Stomach (tissue), 9 donors: ENCODE measurements around the gene PPP2R2B. TPM values are rescaled to one million over a fixed set of nuclear protein-coding genes. Genes with fewer than 3 reads are reported as not detected.

Experiments
- DNase-seq, 2 donors: peaks; one replicate each; pipeline versions ENCODE4 v3.0.0 to v3.0.0-alpha.2; 2013 to 2019
- H3K27ac ChIP-seq, 5 donors: fragments of 200-600 bp in 4 of 5; sonication (generic) in 4 of 5; one replicate each; pipeline ENCODE4 v1.5.1; 2013 to 2019; ENCODE audit warnings: mild to moderate bottlenecking in 1 of 5, moderate library complexity in 1 of 5
- H3K27me3 ChIP-seq, 3 donors: fragments of 200-600 bp; sonication (generic); one replicate each; pipeline ENCODE4 v1.5.1; 2017 to 2019; ENCODE audit warnings: mixed run types in 1 of 3
- H3K36me3 ChIP-seq, 4 donors: fragments of 200-600 bp; sonication (generic); 1 replicate in 3 of 4; 2 replicates in 1 of 4; pipeline ENCODE4 v1.5.1; 2016 to 2019
- H3K4me1 ChIP-seq, 4 donors: fragments of 200-600 bp; sonication (generic); one replicate each; pipeline ENCODE4 v1.5.1; 2016 to 2019
- H3K4me3 ChIP-seq, 4 donors: fragments of 200-600 bp; sonication (generic) in 3 of 4; one replicate each; pipeline ENCODE4 v1.5.1; 2016 to 2019; ENCODE audit warnings: mild to moderate bottlenecking in 1 of 4
- H3K9me3 ChIP-seq, 4 donors: fragments of 200-600 bp; sonication (generic); one replicate each; pipeline ENCODE4 v1.5.1; 2016 to 2019
- CTCF ChIP-seq, 7 experiments: fragments of 450-650 bp in 4 of 7; fragments of 200-600 bp in 3 of 7; sonication (generic) in 3 of 7; IDR thresholded peaks; one replicate each; pipeline ENCODE4 v1.5.1; 2016 to 2019; ENCODE audit warnings: antibody characterized with exemption in 7 of 7, control low read depth in 2 of 7, mild to moderate bottlenecking in 1 of 7
- EP300 ChIP-seq: sonication (generic); formaldehyde crosslinking; IDR thresholded peaks from one replicate; pipeline ENCODE4 v1.6.1; 2017; ENCODE audit warnings: antibody characterized with exemption
- POLR2A ChIP-seq, 4 donors: fragments of 450-650 bp; IDR thresholded peaks; one replicate each; pipeline ENCODE4 v1.6.1; 2016; ENCODE audit warnings: antibody characterized with exemption in 4 of 4, control low read depth in 2 of 4, mild to moderate bottlenecking in 1 of 4, moderate library complexity in 1 of 4
- POLR2AphosphoS5 ChIP-seq, 3 donors: sonication (generic); formaldehyde crosslinking; IDR thresholded peaks; one replicate each; pipeline ENCODE4 v1.6.1; 2016; ENCODE audit warnings: antibody characterized with exemption in 3 of 3
- WGBS, 5 donors: extraction: QIAGEN DNeasy Blood & Tissue Kit in 3 of 5; methylation state at CpG; one replicate each; pipeline versions ENCODE4 v1.1.5 to v1.1.7; 2013 to 2018; 5-methylcytosine and 5-hydroxymethylcytosine counted together
- intact Hi-C: fragments of 100-400 bp; cut with DNase I; formaldehyde crosslinking; loops from one replicate; pipeline ENCODE4 v1.15.1; 2023; ENCODE audit warnings: low total_unique reads
- polyA plus RNA-seq, 3 donors: library from polyadenylated mRNA; stranded (reverse); fragments of 200-250 nt; gene quantifications; one replicate each; pipeline ENCODE4 v1.2.3, GENCODE V29; 2013
- total RNA-seq, 5 donors: library from RNA; depleted of rRNA; stranded (reverse); fragments of >200 nt; gene quantifications; one replicate each; pipeline versions ENCODE4 v1.1.0 to v1.2.3, GENCODE V29; 2014 to 2016
- donor health status: healthy with polysubstance abuse.
- donor health status: Bipolar disorder and iron deficiency.
- donor health status: healthy.

PPP2R2B gene
- total and polyA plus RNA-seq, 8 donors, result under 0.01 to 4.6 (median 0.75) TPM; not detected in 1

- no peaks in the 10 kb centered on the region for H3K27me3 ChIP-seq
Measured at GRCh38 chr5:146751781-146752401, 126.7 kb downstream of the PPP2R2B start.

GRCh38 chr5:146751054-146751453, 127.5 kb downstream of the PPP2R2B start:
- TF ChIP-seq EP300 (no peak), POLR2A (IDR thresholded peaks at IDR 0.05) (no peak), POLR2AphosphoS5 (IDR thresholded peaks at IDR 0.05) (no peak), CTCF (IDR thresholded peaks at IDR 0.05) (no peak)
- H3K36me3 ChIP-seq, result no peaks in the 10 kb centered on the region
- no peaks in the 10 kb centered on the region for H3K4me1 ChIP-seq
- 28 to 45% (median 33%) methylated on average over 3 of the region's 3 CpGs for WGBS, 5 donors
- H3K27ac ChIP-seq, result no peak overlapping the region
- H3K27me3 ChIP-seq, result no peaks in the 10 kb centered on the region
- intact Hi-C loops, result no loop called here
- H3K4me3 ChIP-seq, result no peak overlapping the region
- peaks cover 0 to 4% (median 0%) of the 10 kb centered on the region in 4 donors for H3K9me3 ChIP-seq
- no peak for DNase-seq

More at GRCh38 chr5:146751781-146752401, 126.7 kb downstream of the PPP2R2B start:
- WGBS, 5 donors, result 61 to 82% (median 77%) methylated on average over 3 of the region's 3 CpGs
- peak overlapping the region in 2 of 5 donors; percentile 4 to 38 for H3K27ac ChIP-seq
- H3K36me3 ChIP-seq, result no peaks in the 10 kb centered on the region
- H3K9me3 ChIP-seq, result peaks cover 0 to 4% (median 0%) of the 10 kb centered on the region in 4 donors
- intact Hi-C loops, result no loop called here
- H3K4me1 ChIP-seq, result no peaks in the 10 kb centered on the region
- TF ChIP-seq POLR2AphosphoS5 (IDR thresholded peaks at IDR 0.05) (no peak), EP300 (no peak), CTCF (IDR thresholded peaks at IDR 0.05) (no peak), POLR2A (IDR thresholded peaks at IDR 0.05) (no peak)
- no peak overlapping the region for H3K4me3 ChIP-seq
- DNase-seq, result peak; percentile 26 to 54

- DNase-seq, result no peak
- Histone ChIP-seq H3K27me3 (no peaks in the 10 kb centered on the region), H3K4me1 (no peaks in the 10 kb centered on the region), H3K27ac (no peak overlapping the region), H3K9me3 (peaks cover 0 to 4% (median 0%) of the 10 kb centered on the region in 4 donors), H3K36me3 (no peaks in the 10 kb centered on the region), H3K4me3 (no peak overlapping the region)
- WGBS, 5 donors, result 87 to 97% (median 96%) methylated on average over 1 of the region's 1 CpG
- TF ChIP-seq EP300 (no peak), CTCF (IDR thresholded peaks at IDR 0.05) (no peak), POLR2AphosphoS5 (IDR thresholded peaks at IDR 0.05) (no peak), POLR2A (IDR thresholded peaks at IDR 0.05) (no peak)
- intact Hi-C loops, result no loop called here
Measured at GRCh38 chr5:146748533-146748932, 130.0 kb downstream of the PPP2R2B start.

GRCh38 chr5:146745931-146746577, 132.5 kb downstream of the PPP2R2B start:
- Histone ChIP-seq H3K27ac (no peak overlapping the region), H3K36me3 (no peaks in the 10 kb centered on the region), H3K9me3 (peaks cover 0 to 4% (median 0%) of the 10 kb centered on the region in 4 donors), H3K27me3 (no peaks in the 10 kb centered on the region), H3K4me3 (no peak overlapping the region), H3K4me1 (no peaks in the 10 kb centered on the region)
- WGBS, 5 donors, result 66 to 73% (median 70%) methylated on average over 5 of the region's 5 CpGs
- TF ChIP-seq POLR2A (IDR thresholded peaks at IDR 0.05) (no peak), EP300 (no peak), CTCF (IDR thresholded peaks at IDR 0.05) (no peak), POLR2AphosphoS5 (IDR thresholded peaks at IDR 0.05) (no peak)
- intact Hi-C loops, result no loop called here
- DNase-seq, result no peak
